NCI-H446 treated with DMSO at 0.1 percent for 48 hours (cell line): ENCODE data around the gene UBA52.
"Not testable (repeated sequence)": the region's sequence is repeated elsewhere in the genome, so short reads cannot be mapped to it uniquely, and the experiment has no call there.

Source experiments
- DNase-seq: peaks from one replicate; lab custom pipeline; 2025; lab: John Stamatoyannopoulos, UW

UBA52 gene

GRCh38 chr19:18593367-18594095 lies 21.9 kb downstream of the UBA52 start:
- DNase-seq: no peak

DNA sequence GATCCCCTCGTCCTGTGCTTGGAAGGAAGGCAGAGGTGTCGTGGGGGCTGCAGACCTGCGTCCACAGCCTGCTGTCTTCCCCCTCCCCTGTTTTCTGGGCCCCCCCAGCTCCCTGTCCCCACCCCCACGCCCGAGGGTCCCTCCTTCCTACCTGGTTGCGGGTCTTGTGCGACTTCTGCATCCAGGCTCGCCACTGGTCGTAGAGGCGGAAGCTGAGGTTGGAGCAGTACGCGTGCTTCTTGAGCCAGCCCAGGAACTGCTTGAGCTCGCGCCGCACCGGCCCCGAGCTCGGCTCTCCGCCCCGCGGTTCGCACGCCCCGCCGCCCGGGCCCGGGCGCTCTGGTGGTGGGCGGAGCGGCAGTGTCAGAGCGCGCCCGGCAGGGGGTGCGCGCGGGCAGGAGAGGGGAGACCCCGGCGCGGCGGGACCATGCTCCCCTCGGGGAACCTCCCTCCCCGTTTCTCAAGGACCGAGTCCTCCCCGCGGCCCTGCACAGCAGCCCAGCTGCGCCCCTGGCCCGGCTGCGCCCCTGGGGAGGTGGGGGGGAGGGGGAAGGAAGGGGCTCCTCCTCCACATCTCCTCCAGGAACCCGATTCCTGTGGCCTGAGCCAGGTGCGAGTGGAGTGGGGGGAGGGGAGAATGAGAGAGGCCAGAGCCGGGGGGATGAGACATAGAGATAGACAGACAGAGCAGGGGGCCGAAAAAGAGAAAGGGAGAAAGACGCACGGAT lies 22.6 kb downstream of the UBA52 start:
- no peak for DNase-seq

DNA sequence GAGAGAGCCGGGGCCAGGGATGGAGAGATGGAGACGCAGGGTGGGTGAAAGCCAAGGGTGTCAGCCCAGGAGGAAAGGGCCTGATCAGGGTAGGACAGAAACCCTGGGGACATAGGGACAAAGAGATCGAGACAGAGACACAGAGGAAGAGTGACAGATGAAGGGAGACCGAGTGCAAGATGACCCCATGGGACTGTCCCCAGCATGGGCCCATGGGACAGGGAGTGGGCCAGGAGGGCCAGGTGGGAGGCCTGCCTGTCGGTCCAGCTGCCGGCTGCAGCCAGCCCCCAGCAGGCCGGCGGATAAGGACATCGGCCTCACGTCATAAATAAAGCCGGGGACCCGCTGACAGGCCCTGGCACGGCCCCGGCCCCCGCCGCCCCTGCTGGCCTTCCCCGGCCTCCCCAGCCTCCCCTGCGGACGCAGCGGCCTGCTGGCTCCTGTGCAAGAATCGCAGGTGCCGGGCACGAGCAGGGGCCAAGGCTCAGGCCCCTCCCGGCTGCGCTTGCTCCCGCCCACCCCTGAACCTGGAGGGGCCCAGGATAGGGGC lies 23.2 kb downstream of the UBA52 start:
- no peak for DNase-seq

DNA sequence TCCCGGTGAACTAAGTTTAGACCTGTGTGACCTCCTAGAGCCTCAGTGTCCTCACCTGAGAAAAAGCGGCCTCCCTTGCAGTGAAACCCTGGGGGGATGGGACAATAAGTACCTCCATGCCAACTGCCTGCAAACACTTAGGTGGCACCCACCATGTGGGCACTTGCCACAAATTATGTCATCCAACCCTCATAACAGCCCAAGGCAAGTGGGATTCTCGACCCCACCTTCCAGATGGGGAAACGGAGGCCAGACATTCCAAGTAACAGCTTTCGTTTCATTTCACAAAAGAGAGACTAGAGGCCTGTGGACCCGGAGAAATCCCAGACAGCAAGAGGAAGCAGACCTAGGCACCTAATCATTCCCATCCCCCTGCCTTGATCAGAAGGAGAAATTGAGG lies 23.8 kb downstream of the UBA52 start:
- DNase-seq: no peak

GRCh38 chr19:18596752-18597157 lies 25.1 kb downstream of the UBA52 start:
- DNase-seq: no peak

DNA sequence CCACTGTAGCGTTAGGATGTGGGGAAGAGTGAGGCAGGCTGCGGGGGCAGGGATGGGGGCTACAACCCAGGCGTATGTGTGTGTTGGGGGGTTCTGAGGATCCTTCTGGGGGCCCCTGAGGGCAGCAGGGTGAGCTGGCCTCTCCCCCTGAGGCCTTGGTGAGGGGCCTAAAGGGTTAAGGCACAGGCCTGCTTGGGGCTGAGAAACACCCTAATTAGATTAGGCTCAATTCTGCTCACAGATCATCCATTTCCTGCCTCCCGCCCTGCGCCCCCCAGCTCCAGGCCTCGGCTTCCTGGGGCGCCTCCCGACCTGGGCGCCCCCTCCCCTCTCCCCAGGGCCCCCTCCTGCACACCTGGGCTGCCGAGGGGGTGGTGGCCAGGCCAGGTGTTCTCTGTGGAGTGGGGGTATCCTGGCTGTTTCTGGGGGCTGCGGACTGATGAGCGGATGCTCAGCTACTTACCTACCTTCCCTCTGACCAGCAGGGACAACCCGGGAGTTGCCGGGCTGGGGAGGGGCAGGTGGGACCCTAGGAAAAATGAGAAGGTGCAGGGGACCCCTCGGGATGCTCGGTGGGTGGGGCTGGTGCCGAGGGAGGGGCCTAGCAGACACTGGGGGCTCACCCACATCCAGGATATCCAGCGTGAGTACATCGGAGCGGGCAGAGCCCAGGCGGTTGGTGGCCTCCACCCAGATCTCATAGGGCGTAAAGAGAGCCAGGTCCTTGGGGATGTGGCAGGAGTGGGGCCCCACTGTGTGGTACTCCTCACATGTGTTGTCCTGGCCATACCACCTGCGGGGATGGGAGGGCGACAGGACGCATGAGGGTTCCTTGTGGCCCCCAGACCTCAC lies 26.4 kb downstream of the UBA52 start:
- no peak for DNase-seq

- DNase-seq: no peak
Observed at GRCh38 chr19:18599485-18599884, 27.8 kb downstream of the UBA52 start.

- not testable (repeated sequence) for DNase-seq
Observed at GRCh38 chr19:18600692-18601397, 29.2 kb downstream of the UBA52 start.

DNA sequence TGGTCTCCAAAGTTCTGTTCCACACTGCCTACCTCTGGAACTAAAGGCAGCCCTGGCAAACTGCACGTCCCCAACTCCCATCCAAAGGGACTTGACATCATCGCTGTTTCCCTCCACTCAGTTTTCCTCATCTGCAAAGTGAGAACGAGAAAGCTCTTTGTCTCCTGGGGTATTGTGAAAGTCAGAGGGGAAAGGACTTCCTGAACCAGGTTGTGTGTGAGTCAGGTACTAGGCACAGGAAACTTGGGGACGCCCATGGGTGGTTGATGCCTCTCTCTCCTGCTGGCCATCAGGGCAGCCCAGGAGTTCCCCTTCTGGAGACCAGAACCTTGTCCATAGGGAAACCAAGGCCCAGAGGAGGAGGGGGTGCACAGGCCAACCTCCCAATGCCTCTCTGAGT lies 30.2 kb downstream of the UBA52 start:
- DNase-seq: no peak

- no peak for DNase-seq
Observed at GRCh38 chr19:18603255-18603957, 31.7 kb downstream of the UBA52 start.

DNA sequence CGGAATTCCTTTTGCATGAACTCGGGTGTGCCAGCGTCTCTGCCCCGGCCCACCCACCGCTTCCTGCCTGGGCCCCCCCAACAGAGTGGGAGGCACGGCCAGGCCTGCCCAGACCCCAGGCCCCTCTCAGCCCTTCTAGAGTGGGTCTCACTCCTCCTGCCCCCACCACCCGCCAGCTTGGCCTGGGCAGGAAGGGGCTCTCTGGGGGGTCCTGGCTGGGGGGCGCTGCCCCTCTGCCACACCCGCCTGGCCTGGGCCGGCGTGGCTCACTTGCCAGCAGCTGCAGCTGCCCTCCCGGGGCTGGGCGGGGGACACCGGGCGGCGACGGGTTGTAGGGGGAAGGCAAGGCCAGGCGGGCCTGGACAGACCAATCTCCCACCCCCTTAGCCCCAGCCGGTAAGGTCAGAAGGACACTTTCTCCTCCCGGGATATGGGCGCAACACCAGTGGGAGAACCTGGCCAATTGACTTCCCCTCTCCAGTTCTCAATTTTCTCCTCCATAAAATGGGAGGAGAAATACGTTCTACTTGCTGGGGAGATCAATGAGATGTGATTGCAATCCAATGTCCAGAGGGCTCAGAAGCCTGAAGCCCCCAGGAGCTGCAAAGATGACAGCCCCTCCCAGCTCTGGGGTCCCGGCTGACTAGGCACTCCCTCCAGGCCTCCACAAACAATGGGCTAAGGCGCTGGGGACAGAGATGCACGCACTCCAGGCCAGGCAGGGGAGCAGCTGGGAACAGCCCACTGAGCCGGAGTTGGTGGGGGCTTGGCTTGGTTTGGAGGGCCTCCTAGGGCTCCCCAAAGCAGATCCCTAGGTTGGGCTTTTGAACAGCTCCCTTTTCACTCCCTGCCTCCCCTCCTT lies 32.5 kb downstream of the UBA52 start:
- DNase-seq: no peak

GRCh38 chr19:18604820-18605159 lies 33.1 kb downstream of the UBA52 start:
- no peak for DNase-seq

DNA sequence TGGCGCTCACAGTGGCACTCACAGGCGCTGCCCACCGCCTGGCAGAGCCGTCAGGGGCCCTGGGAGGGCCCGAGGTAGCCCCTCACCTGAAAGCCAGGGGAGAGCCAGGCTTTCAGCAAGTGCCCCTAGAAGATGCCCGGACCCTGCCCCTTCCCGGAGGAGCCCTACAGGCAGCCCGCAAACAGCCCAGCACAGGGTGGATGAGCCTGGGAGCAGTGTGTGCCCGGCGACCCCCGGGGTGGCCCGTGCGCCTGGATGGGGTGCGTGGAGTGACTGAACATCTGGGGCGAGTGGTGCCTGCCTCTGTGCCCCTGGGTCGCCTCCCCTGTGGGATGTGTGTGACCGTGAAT lies 33.5 kb downstream of the UBA52 start:
- DNase-seq: no peak

GRCh38 chr19:18605546-18606280 lies 34.1 kb downstream of the UBA52 start:
- DNase-seq: no peak

- no peak for DNase-seq
Observed at GRCh38 chr19:18606281-18607225, 34.9 kb downstream of the UBA52 start, which contains the start of gene CRLF1. Gene CRLF1, minus strand, starts transcription at chr19:18606799. Its CDS starts 143 bp downstream, at chr19:18606656.

GRCh38 chr19:18607226-18608101 lies 35.8 kb downstream of the UBA52 start:
- no peak for DNase-seq

DNA sequence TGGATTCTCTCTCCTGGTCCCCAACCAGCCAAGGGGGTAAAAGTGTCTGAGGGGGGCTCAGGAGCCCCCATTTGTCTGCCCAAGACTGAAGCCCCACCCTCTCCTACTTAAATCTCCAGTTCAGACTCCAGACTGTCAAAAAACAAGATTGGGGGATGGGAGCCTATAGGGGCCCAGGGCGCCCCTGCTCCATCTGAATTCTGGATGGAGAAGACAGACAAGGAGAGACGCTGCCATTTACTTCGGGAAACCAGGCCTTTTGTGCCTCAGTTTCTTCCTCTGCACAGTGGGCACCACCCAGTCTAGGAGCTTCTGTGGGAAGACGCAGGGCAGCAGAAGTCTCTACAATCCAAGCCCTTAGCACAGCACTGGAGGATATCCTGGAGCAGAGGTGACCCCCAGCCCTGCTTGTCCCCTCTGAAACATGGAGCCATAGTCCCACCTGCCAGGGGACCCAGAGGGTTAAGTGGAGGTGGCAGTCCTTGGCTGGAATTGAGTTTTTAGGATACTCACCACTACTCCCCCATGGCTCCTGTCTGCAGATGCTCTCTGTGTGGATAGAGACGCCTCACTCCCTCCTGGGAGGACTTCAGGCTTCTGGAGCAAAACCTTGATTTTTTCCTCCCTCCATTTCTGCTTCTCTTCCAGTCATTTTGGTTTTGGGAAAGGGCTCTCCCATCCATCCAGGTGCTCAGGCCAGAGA lies 36.6 kb downstream of the UBA52 start:
- DNase-seq: no peak
